ENCODE measurements around the gene PCDH9.

Gene PCDH9

DNA sequence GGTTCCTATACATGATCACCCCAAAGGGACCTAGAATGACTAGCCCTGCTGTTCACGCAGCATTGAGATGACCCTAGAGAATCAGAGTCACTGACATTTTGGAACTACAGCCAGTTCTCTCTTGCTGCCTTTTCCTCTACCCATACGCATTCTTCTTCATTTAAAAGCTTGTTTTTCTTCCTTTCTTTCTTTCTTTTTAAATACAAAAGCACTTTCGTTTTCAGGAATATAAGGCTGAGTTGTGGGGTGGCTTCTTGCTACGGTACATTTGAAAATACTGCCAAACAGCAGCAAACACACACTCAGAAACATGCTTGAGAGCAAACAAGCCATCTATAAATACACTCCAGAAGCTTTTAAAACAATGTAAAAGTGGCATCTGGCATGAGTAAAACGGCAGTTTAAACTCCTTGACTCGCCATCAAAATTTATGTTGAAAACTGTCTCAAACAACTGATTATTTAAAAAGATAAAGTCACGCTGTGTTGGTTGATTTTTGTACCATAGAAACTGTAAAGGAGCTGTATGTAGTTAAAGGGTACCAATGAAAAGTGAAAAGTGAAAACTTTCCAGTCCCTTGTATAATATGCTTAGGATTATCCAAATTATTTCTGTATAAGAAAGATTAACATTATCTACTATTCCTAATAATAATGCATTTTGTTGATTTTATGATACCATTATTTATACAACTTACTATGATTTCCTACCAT, 95.6 kb downstream of the PCDH9 start:
- TF ChIP-seq, protein P1, sequence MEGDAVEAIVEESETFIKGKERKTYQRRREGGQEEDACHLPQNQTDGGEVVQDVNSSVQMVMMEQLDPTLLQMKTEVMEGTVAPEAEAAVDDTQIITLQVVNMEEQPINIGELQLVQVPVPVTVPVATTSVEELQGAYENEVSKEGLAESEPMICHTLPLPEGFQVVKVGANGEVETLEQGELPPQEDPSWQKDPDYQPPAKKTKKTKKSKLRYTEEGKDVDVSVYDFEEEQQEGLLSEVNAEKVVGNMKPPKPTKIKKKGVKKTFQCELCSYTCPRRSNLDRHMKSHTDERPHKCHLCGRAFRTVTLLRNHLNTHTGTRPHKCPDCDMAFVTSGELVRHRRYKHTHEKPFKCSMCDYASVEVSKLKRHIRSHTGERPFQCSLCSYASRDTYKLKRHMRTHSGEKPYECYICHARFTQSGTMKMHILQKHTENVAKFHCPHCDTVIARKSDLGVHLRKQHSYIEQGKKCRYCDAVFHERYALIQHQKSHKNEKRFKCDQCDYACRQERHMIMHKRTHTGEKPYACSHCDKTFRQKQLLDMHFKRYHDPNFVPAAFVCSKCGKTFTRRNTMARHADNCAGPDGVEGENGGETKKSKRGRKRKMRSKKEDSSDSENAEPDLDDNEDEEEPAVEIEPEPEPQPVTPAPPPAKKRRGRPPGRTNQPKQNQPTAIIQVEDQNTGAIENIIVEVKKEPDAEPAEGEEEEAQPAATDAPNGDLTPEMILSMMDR (conservative IDR thresholded peaks at IDR 0.05; ENCODE audit: low read depth, low read length) = no peak
- DNase-seq (ENCODE audit: low read depth) = peak; percentile 61
- H3K4me3 ChIP-seq (ENCODE audit: low read depth, low read length) = peak overlapping the region; percentile 47

DNA sequence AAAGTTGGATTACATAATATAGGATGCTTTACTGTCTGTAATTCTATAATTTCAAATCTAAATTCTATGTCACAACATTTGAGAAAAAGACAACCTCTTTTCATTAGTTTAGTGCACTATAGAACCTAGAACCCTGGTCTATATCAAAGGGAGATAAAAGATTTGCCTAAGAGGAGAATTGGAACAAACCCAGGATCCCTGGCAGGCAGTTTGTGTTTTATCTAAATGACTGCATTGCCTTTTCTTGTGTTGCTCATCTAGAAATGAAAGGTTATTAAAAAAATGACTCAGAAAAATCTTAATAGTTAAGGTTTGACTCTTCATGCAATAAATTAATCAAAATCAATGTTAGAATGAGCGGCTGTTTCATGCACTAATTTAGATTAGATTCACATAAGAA, 96.7 kb downstream of the PCDH9 start:
- H3K4me3 ChIP-seq (ENCODE audit: low read depth, low read length) = no peak overlapping the region
- TF ChIP-seq, protein P1 (conservative IDR thresholded peaks at IDR 0.05; ENCODE audit: low read depth, low read length) = no peak
- DNase-seq (ENCODE audit: low read depth) = peak; percentile 18

DNA sequence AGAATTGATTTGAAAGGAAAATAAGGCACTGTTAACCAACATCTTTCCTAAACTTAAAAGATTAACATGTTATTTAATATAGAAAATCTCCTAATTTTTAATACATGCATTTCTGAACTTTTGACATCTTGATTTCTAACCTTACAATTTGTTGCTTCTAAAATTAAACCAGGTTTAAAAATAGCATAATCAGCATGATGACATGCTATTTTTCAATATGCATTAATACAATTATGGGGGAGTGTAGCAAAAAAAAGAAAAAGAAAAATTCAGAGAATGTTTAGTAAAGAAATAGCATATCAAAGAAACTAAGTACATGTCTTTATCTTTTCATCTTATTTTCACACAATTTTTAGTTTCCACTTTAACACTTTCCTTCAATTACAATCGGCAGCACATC, 98.7 kb downstream of the PCDH9 start:
- TF ChIP-seq, protein P1 (conservative IDR thresholded peaks at IDR 0.05; ENCODE audit: low read depth, low read length) = no peak
- DNase-seq (ENCODE audit: low read depth) = no peak
- no peak overlapping the region for H3K4me3 ChIP-seq (ENCODE audit: low read depth, low read length)

DNA sequence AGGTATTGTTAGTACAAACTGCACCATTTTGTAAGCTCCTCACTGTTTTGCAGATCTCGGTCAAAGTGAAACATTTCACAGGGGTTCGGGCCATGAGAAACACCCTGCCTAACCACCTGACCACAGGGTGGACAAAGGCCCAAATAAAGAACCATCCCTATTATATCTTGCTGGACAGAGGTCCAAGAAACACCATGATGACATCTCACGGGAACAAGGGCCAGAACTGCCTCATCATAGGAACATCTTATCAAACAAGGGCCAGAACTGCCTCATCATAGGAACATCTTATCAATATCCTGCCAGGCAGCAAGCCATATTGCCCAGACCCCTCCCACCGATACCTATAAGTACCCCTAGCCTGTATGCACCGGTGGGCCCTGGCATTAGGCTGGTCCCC, 99.7 kb downstream of the PCDH9 start:
- TF ChIP-seq, protein P1 (conservative IDR thresholded peaks at IDR 0.05; ENCODE audit: low read depth, low read length) = no peak
- no peak for DNase-seq (ENCODE audit: low read depth)
- H3K4me3 ChIP-seq (ENCODE audit: low read depth, low read length) = no peak overlapping the region

DNA sequence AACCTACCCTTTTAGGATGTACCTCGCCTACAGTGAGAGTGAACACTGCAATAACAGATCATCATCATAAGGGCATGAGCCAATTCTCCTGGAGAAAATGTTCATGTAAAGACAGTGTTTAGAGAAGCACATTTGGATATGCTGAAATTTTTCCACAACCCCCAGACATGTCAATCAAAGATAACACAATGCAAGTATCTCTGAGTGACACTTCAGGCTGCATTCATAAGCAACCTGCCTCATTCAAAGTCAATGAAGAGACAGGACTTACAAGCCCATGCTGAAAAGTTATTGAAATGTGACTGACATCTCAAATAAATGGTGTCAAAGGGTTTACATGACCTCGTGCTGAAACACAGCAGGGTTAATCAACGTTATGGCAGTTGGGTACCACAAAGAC, 102.0 kb downstream of the PCDH9 start:
- no peak overlapping the region for H3K4me3 ChIP-seq (ENCODE audit: low read depth, low read length)
- TF ChIP-seq, protein P1 (conservative IDR thresholded peaks at IDR 0.05; ENCODE audit: low read depth, low read length) = no peak
- no peak for DNase-seq (ENCODE audit: low read depth)

DNA sequence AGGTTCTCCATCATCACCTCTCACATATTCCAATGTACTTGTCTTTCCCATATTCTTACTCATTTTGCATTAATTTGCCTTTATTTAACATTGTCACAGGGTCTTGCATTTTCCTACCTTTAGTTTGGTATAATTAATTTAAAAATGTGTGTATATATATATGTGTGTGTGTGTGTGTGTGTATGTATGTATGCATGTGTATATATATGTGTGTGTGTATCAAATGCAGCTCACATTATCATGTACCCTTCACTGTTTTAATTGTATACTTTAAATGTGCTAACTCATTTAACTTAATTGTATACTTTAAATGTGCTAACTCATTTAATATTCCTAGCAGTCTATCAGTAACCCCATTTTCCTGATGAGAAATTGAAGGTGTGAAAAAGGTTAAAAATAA, 104.5 kb downstream of the PCDH9 start:
- H3K4me3 ChIP-seq (ENCODE audit: low read depth, low read length) = no peak overlapping the region
- DNase-seq (ENCODE audit: low read depth) = no peak
- TF ChIP-seq, protein P1 (conservative IDR thresholded peaks at IDR 0.05; ENCODE audit: low read depth, low read length) = no peak

DNA sequence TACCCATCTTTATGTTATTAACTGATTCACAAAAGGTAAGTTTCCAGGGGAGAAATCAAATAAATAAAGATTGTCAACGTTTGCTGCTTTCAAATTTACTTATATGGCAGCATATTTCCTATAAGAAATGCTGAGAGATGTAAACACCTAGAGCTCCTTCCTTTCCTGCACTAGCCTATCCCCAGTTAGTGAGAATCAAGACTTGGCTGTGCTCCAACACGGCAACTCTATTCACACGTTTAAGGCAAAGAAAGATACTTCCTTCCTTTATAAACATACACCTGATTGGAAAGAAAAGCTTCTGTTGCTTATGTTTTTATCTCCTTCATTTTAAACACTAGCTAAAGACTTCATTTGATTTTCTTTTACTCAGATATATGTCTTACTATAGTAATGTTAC, 107.0 kb downstream of the PCDH9 start:
- H3K4me3 ChIP-seq (ENCODE audit: low read depth, low read length) = no peak overlapping the region
- no peak for DNase-seq (ENCODE audit: low read depth)
- TF ChIP-seq, protein P1 (conservative IDR thresholded peaks at IDR 0.05; ENCODE audit: low read depth, low read length) = no peak
